ENCODE measurements around the gene PCYT2. TPM values are rescaled to one million over a fixed set of nuclear protein-coding genes. Genes with fewer than 3 reads are reported as not detected.
A peak's percentile ranks its signal among the peaks of the same experiment; 100 is the strongest.
"Not testable (repeated sequence)": the region's sequence is repeated elsewhere in the genome, so short reads cannot be mapped to it uniquely, and the experiment has no call there.

Gene PCYT2
- total RNA-seq, result 43.9 TPM

GRCh38 chr17:81911277-81911961 lies at the start of gene PCYT2:
Gene PCYT2, minus strand, starts transcription at chr17:81911399. Its CDS starts 44 bp downstream, at chr17:81911355.
- DNase-seq (ENCODE audit: low read depth in 2 of 3, low spot score in 2 of 3), result peak; percentile 82 to 91 (median 88)

- DNase-seq (ENCODE audit: low read depth in 2 of 3, low spot score in 2 of 3), result no peak
These were observed 49.1 kb upstream of the PCYT2 start for GRCh38 chr17:81960130-81960958.

- DNase-seq (ENCODE audit: low read depth in 2 of 3, low spot score in 2 of 3), result peak; percentile 71 to 85 (median 78)
These were observed 48.3 kb upstream of the PCYT2 start for GRCh38 chr17:81959362-81960129.

GRCh38 chr17:81958633-81959342 lies 47.6 kb upstream of the PCYT2 start:
- no peak for DNase-seq (ENCODE audit: low read depth in 2 of 3, low spot score in 2 of 3)

- no peak for DNase-seq (ENCODE audit: low read depth in 2 of 3, low spot score in 2 of 3)
These were observed 46.7 kb upstream of the PCYT2 start for GRCh38 chr17:81957691-81958432.

- DNase-seq (ENCODE audit: low read depth in 2 of 3, low spot score in 2 of 3), result no peak
These were observed 45.7 kb upstream of the PCYT2 start for GRCh38 chr17:81956607-81957589.

GRCh38 chr17:81955756-81956544 lies 44.8 kb upstream of the PCYT2 start:
- no peak for DNase-seq (ENCODE audit: low read depth in 2 of 3, low spot score in 2 of 3)

GRCh38 chr17:81955058-81955681 lies 44.0 kb upstream of the PCYT2 start:
- DNase-seq (ENCODE audit: low read depth in 2 of 3, low spot score in 2 of 3), result no peak

- no peak for DNase-seq (ENCODE audit: low read depth in 2 of 3, low spot score in 2 of 3)
These were observed 43.2 kb upstream of the PCYT2 start for GRCh38 chr17:81954131-81955057.

GRCh38 chr17:81953443-81953842 lies 42.2 kb upstream of the PCYT2 start:
- DNase-seq (ENCODE audit: low read depth in 2 of 3, low spot score in 2 of 3), result not testable (repeated sequence)

GRCh38 chr17:81952792-81953228 lies 41.6 kb upstream of the PCYT2 start:
- DNase-seq (ENCODE audit: low read depth in 2 of 3, low spot score in 2 of 3), result no peak

GRCh38 chr17:81951785-81952684 lies 40.8 kb upstream of the PCYT2 start:
- DNase-seq (ENCODE audit: low read depth in 2 of 3, low spot score in 2 of 3), result no peak

- DNase-seq (ENCODE audit: low read depth in 2 of 3, low spot score in 2 of 3), result no peak
These were observed 39.3 kb upstream of the PCYT2 start for GRCh38 chr17:81950501-81950900.

GRCh38 chr17:81948635-81949378 lies 37.6 kb upstream of the PCYT2 start:
- no peak for DNase-seq (ENCODE audit: low read depth in 2 of 3, low spot score in 2 of 3)

GRCh38 chr17:81947189-81947588 lies 36.0 kb upstream of the PCYT2 start, which contains the start of gene MYADML2:
Gene MYADML2, minus strand, starts transcription at chr17:81947233. Its CDS starts 5,492 bp downstream, at chr17:81941741.
- no peak for DNase-seq (ENCODE audit: low read depth in 2 of 3, low spot score in 2 of 3)
